HepG2 (cell line): ENCODE data around the gene TATDN2. TPM values are rescaled to one million over a fixed set of nuclear protein-coding genes. Genes with fewer than 3 reads are reported as not detected.

Source experiments
- CHD2 ChIP-seq: IDR thresholded peaks from 2 replicates; pipeline ENCODE4 v1.6.1; 2011; ENCODE audit warnings: low read depth, low read length, improper control_type of control experiment
- DPF2 ChIP-seq: sonication (generic); formaldehyde crosslinking; IDR thresholded peaks from 2 replicates; pipeline ENCODE4 v1.4.0; 2020; ENCODE audit warnings: mild to moderate bottlenecking, low read depth, missing genetic modification reagents, borderline replicate concordance
- GABPA ChIP-seq, 2 experiments: IDR thresholded peaks; 2 replicates each; pipeline ENCODE4 v1.6.1; 2011 to 2016; ENCODE audit warnings: low read depth in 2 of 2, low read length in 1 of 2, missing biosample characterization in 1 of 2, missing genetic modification characterization in 1 of 2
- KDM2A ChIP-seq: sonication (generic); formaldehyde crosslinking; IDR thresholded peaks from 2 replicates; pipeline ENCODE4 v1.4.0; 2020; ENCODE audit warnings: low read depth, missing genetic modification reagents, borderline replicate concordance
- KDM4B ChIP-seq: sonication (generic); formaldehyde crosslinking; IDR thresholded peaks from 2 replicates; pipeline ENCODE4 v1.4.0; 2020; ENCODE audit warnings: missing genetic modification reagents
- KLF15 ChIP-seq: sonication (generic); formaldehyde crosslinking; IDR thresholded peaks from 2 replicates; pipeline ENCODE4 v1.8.1; 2023; ENCODE audit warnings: borderline replicate concordance, mild to moderate bottlenecking, inconsistent platforms, missing genetic modification reagents, mixed read lengths
- KLF6 ChIP-seq: IDR thresholded peaks from 2 replicates; pipeline ENCODE4 v1.8.0; 2016; ENCODE audit warnings: missing biosample characterization, missing genetic modification reagents
- POLR2G ChIP-seq: fragments of 200-400 bp; formaldehyde crosslinking; IDR thresholded peaks from 2 replicates; pipeline ENCODE4 v1.6.1; 2018; ENCODE audit warnings: mild to moderate bottlenecking, low read depth, low read length, moderate library complexity
- RXRA ChIP-seq: sonication (generic); formaldehyde crosslinking; IDR thresholded peaks from 2 replicates; pipeline ENCODE4 v1.5.1; 2020; ENCODE audit warnings: missing genetic modification reagents
- SIN3B ChIP-seq: fragments of 150-350 bp; IDR thresholded peaks from 2 replicates; pipeline ENCODE4 v1.6.1; 2014; ENCODE audit warnings: low read length
- SOX6 ChIP-seq, 2 experiments: fragments of 450-650 bp in 1 of 2; sonication (generic) in 1 of 2; formaldehyde crosslinking in 1 of 2; IDR thresholded peaks; 2 replicates each; pipeline versions ENCODE4 v1.4.0 to v1.6.1; 2017 to 2020; ENCODE audit warnings: antibody characterized with exemption in 1 of 2, mild to moderate bottlenecking in 1 of 2, missing genetic modification reagents in 1 of 2
- ZNF136 ChIP-seq: sonication (generic); formaldehyde crosslinking; IDR thresholded peaks from 2 replicates; pipeline ENCODE4 v1.8.1; 2022; ENCODE audit warnings: low read depth, mild to moderate bottlenecking, moderate library complexity, missing genetic modification reagents
- ZNF253 ChIP-seq: sonication (generic); formaldehyde crosslinking; IDR thresholded peaks from 2 replicates; pipeline ENCODE4 v1.8.0; 2022; ENCODE audit warnings: mild to moderate bottlenecking, missing genetic modification reagents, borderline replicate concordance
- ZNF350 ChIP-seq: sonication (generic); formaldehyde crosslinking; IDR thresholded peaks from 2 replicates; pipeline ENCODE4 v1.4.0; 2020; ENCODE audit warnings: mild to moderate bottlenecking, low read depth, missing genetic modification reagents, borderline replicate concordance
- ZNF513 ChIP-seq: sonication (generic); formaldehyde crosslinking; conservative IDR thresholded peaks from 2 replicates; pipeline ENCODE4 v1.5.0; 2020; ENCODE audit warnings: missing genetic modification reagents
- ZNF530 ChIP-seq: sonication (generic); formaldehyde crosslinking; IDR thresholded peaks from 2 replicates; pipeline ENCODE4 v1.5.0; 2020; ENCODE audit warnings: low read depth, mild to moderate bottlenecking, missing genetic modification reagents
- ZNF605 ChIP-seq: sonication (generic); formaldehyde crosslinking; IDR thresholded peaks from 2 replicates; pipeline ENCODE4 v1.8.0; 2022; ENCODE audit warnings: mild to moderate bottlenecking, missing genetic modification reagents
- ZNF687 ChIP-seq: sonication (generic); formaldehyde crosslinking; IDR thresholded peaks from 2 replicates; pipeline ENCODE4 v1.5.1; 2020; ENCODE audit warnings: mild to moderate bottlenecking, missing genetic modification reagents, moderate library complexity
- ZSCAN12 ChIP-seq: sonication (generic); formaldehyde crosslinking; IDR thresholded peaks from 2 replicates; pipeline ENCODE4 v1.9.0; 2021; ENCODE audit warnings: mild to moderate bottlenecking, missing genetic modification reagents
- ZSCAN5A ChIP-seq: sonication (generic); formaldehyde crosslinking; IDR thresholded peaks from 2 replicates; pipeline ENCODE4 v1.8.0; 2022; ENCODE audit warnings: mild to moderate bottlenecking, missing genetic modification reagents, borderline replicate concordance
- polyA plus RNA-seq, 8 experiments: library from polyadenylated mRNA; depleted of rRNA in 3 of 8; stranded (reverse) in 7 of 8; unstranded in 1 of 8; fragments of >200 nt; fragmentation: Illumina TruSeq in 4 of 8; extraction: Trizol in 4 of 8; gene quantifications; 2 replicates each; pipeline versions ENCODE4 v1.2.1 to v1.2.3, GENCODE V29; 2011 to 2016; ENCODE audit warnings: low read depth in 4 of 8, missing spikeins in 1 of 8, mixed read lengths in 1 of 8; ENCODE audit not compliant: insufficient read depth in 1 of 8
- total RNA-seq, 5 experiments: library from RNA; depleted of rRNA; stranded (reverse); fragments of >200 nt; fragmentation: Illumina TruSeq; extraction: Trizol; gene quantifications; 2 replicates each; pipeline ENCODE4 v1.2.3, GENCODE V29; 2016; ENCODE audit warnings: low read depth in 1 of 5

Gene TATDN2
- total and polyA plus RNA-seq, 2 of the 13 experiments (the other 11 are each of a cell fraction or from before 2014, with no cell fraction given) = 12.1 to 21.9 TPM

GRCh38 chr3:10292505-10293419, 44.5 kb downstream of the TATDN2 start, which contains the start of gene GHRL (continued):
- TF ChIP-seq DPF2 (peak; percentile 77), ZSCAN5A (CRISPR knock-in tag) (no peak), POLR2G (0 out of 2 replicates have a peak, but pooled peaks have one; percentile 46), GABPA (IDR thresholded peaks at IDR 0.05; ENCODE audit: low read depth, low read length) (no peak), GABPA (CRISPR knock-in tag; IDR thresholded peaks at IDR 0.05; ENCODE audit: low read depth) (peak; percentile 70), RXRA (CRISPR knock-in tag) (peak; percentile 47; the same call in 1 of the 2 replicates), ZNF687 (CRISPR knock-in tag) (peak; percentile 53), KDM2A (peak; percentile 47; the same call in 1 of the 2 replicates), ZNF350 (CRISPR knock-in tag) (peak; percentile 35; the same call in 1 of the 2 replicates), ZNF136 (no peak), ZNF253 (CRISPR knock-in tag) (no peak), ZNF513 (CRISPR knock-in tag) (no peak), ZNF530 (CRISPR knock-in tag) (no peak), KLF15 (CRISPR knock-in tag) (no peak), SOX6 (IDR thresholded peaks at IDR 0.05) (no peak), SOX6 (CRISPR knock-in tag; IDR thresholded peaks at IDR 0.05) (peak; percentile 79), ZSCAN12 (CRISPR knock-in tag) (no peak), KDM4B (no peak), SIN3B (no peak), KLF6 (CRISPR knock-in tag) (no peak), ZNF605 (0 out of 2 replicates have a peak, but pooled peaks have one; percentile 26), CHD2 (no peak)
